HG03097 (cell line): ENCODE measurements around the gene RBM33.

ENCODE experiments used
- ATAC-seq: cut with Tn5 transposase; IDR thresholded peaks from one replicate; pipeline ENCODE4 v1.9.1; 2021; ENCODE audit not compliant: unreplicated experiment, low FRiP score

Gene RBM33

GRCh38 chr7:155660059-155660757, 15.7 kb downstream of the RBM33 start:
- ATAC-seq: peak; percentile 67

GRCh38 chr7:155660758-155661093, 16.3 kb downstream of the RBM33 start:
- ATAC-seq: peak; percentile 45

GRCh38 chr7:155662343-155663043, 18.0 kb downstream of the RBM33 start:
- ATAC-seq: no peak

- no peak for ATAC-seq
Measured at GRCh38 chr7:155663937-155664336, 19.5 kb downstream of the RBM33 start.

GRCh38 chr7:155665079-155665956, 20.9 kb downstream of the RBM33 start:
- no peak for ATAC-seq

- no peak for ATAC-seq
Measured at GRCh38 chr7:155665957-155666287, 21.5 kb downstream of the RBM33 start.

- ATAC-seq: no peak
Measured at GRCh38 chr7:155667241-155667829, 22.9 kb downstream of the RBM33 start.

- ATAC-seq: no peak
Measured at GRCh38 chr7:155669717-155670505, 25.4 kb downstream of the RBM33 start.

- ATAC-seq: no peak
Measured at GRCh38 chr7:155670521-155670920, 26.1 kb downstream of the RBM33 start.

- no peak for ATAC-seq
Measured at GRCh38 chr7:155674556-155674955, 30.1 kb downstream of the RBM33 start.

GRCh38 chr7:155676052-155676451, 31.6 kb downstream of the RBM33 start:
- no peak for ATAC-seq

GRCh38 chr7:155677688-155678087, 33.2 kb downstream of the RBM33 start:
- ATAC-seq: no peak

GRCh38 chr7:155680124-155680523, 35.7 kb downstream of the RBM33 start:
- no peak for ATAC-seq

- ATAC-seq: no peak
Measured at GRCh38 chr7:155680864-155681263, 36.4 kb downstream of the RBM33 start.

GRCh38 chr7:155681663-155682062, 37.2 kb downstream of the RBM33 start:
- no peak for ATAC-seq

GRCh38 chr7:155682484-155682883, 38.0 kb downstream of the RBM33 start:
- no peak for ATAC-seq

GRCh38 chr7:155683098-155683497, 38.6 kb downstream of the RBM33 start:
- no peak for ATAC-seq

GRCh38 chr7:155683714-155684113, 39.3 kb downstream of the RBM33 start:
- no peak for ATAC-seq

GRCh38 chr7:155684543-155684942, 40.1 kb downstream of the RBM33 start:
- no peak for ATAC-seq

GRCh38 chr7:155685070-155685790, 40.8 kb downstream of the RBM33 start:
- ATAC-seq: peak; percentile 94
